Fibroblast of gingiva (primary cell): ENCODE data around the gene RHEX.

Experiments used
- DNase-seq: peaks from one replicate; pipeline ENCODE4 v3.0.0-alpha.2; 2011; ENCODE audit warnings: low read depth

RHEX gene

GRCh38 chr1:206116873-206117150 lies 63.8 kb downstream of the RHEX start:
- no peak for DNase-seq

- peak; percentile 6 for DNase-seq
These were observed 64.4 kb downstream of the RHEX start, which contains the start of gene AVPR1B for GRCh38 chr1:206117151-206117948. Gene AVPR1B, minus strand, starts transcription at chr1:206117388. Its CDS starts 498 bp downstream, at chr1:206116890.

- DNase-seq, result no peak
These were observed 67.4 kb downstream of the RHEX start for GRCh38 chr1:206120406-206120805.

- no peak for DNase-seq
These were observed 68.3 kb downstream of the RHEX start for GRCh38 chr1:206121269-206121668.

GRCh38 chr1:206122686-206123085 lies 69.7 kb downstream of the RHEX start:
- no peak for DNase-seq

- no peak for DNase-seq
These were observed 72.4 kb downstream of the RHEX start for GRCh38 chr1:206125346-206125745.

GRCh38 chr1:206127336-206127735 lies 74.4 kb downstream of the RHEX start:
- DNase-seq, result no peak

GRCh38 chr1:206128196-206128595 lies 75.2 kb downstream of the RHEX start:
- DNase-seq, result no peak

GRCh38 chr1:206131037-206131436 lies 78.1 kb downstream of the RHEX start:
- no peak for DNase-seq

- no peak for DNase-seq
These were observed 80.9 kb downstream of the RHEX start for GRCh38 chr1:206133751-206134415.

GRCh38 chr1:206135248-206135647 lies 82.3 kb downstream of the RHEX start:
- no peak for DNase-seq

GRCh38 chr1:206136241-206136640 lies 83.3 kb downstream of the RHEX start:
- no peak for DNase-seq

- DNase-seq, result no peak
These were observed 89.0 kb downstream of the RHEX start for GRCh38 chr1:206142011-206142410.

- no peak for DNase-seq
These were observed 89.8 kb downstream of the RHEX start for GRCh38 chr1:206142770-206143169.

GRCh38 chr1:206143537-206144172 lies 90.7 kb downstream of the RHEX start:
- no peak for DNase-seq

- no peak for DNase-seq
These were observed 91.6 kb downstream of the RHEX start for GRCh38 chr1:206144605-206145004.

GRCh38 chr1:206145771-206146290 lies 92.9 kb downstream of the RHEX start:
- no peak for DNase-seq
